ENCODE measurements around the gene TPPP2.

TPPP2 gene

GRCh38 chr14:21063479-21063878 is 33.5 kb downstream of the TPPP2 start:
- TF ChIP-seq SIN3A (IDR thresholded peaks at IDR 0.05; ENCODE audit: borderline replicate concordance, insufficient read depth, low read length) (no peak), POLR2AphosphoS5 (IDR thresholded peaks at IDR 0.05; ENCODE audit: low read depth, low read length) (no peak), FOXP2 (optimal IDR thresholded peaks at IDR 0.05; ENCODE audit: borderline replicate concordance, extremely low read depth, extremely low read length, insufficient read depth) (no peak), REST (IDR thresholded peaks at IDR 0.05; ENCODE audit: insufficient read depth in 1 of 2, low read depth in 2 of 2, low read length in 2 of 2) (no peak), TAF1 (IDR thresholded peaks at IDR 0.05; ENCODE audit: borderline replicate concordance, insufficient read depth, low read length) (no peak)

GRCh38 chr14:21066882-21067502 is 37.0 kb downstream of the TPPP2 start:
- no peak for TF ChIP-seq SIN3A (IDR thresholded peaks at IDR 0.05; ENCODE audit: borderline replicate concordance, insufficient read depth, low read length)
- no peak for TF ChIP-seq TAF1 (IDR thresholded peaks at IDR 0.05; ENCODE audit: borderline replicate concordance, insufficient read depth, low read length)

GRCh38 chr14:21068521-21069387 is 38.7 kb downstream of the TPPP2 start:
- TF ChIP-seq FOXP2 (optimal IDR thresholded peaks at IDR 0.05; ENCODE audit: borderline replicate concordance, extremely low read depth, extremely low read length, insufficient read depth) (no peak), SIN3A (IDR thresholded peaks at IDR 0.05; ENCODE audit: borderline replicate concordance, insufficient read depth, low read length) (no peak), TAF1 (IDR thresholded peaks at IDR 0.05; ENCODE audit: borderline replicate concordance, insufficient read depth, low read length) (no peak), POLR2AphosphoS5 (IDR thresholded peaks at IDR 0.05; ENCODE audit: low read depth, low read length) (no peak), REST (IDR thresholded peaks at IDR 0.05; ENCODE audit: insufficient read depth in 1 of 2, low read depth in 2 of 2, low read length in 2 of 2) (no peak)

GRCh38 chr14:21069388-21070082 is 39.5 kb downstream of the TPPP2 start:
- no peak for TF ChIP-seq SIN3A (IDR thresholded peaks at IDR 0.05; ENCODE audit: borderline replicate concordance, insufficient read depth, low read length)

- TF ChIP-seq REST (IDR thresholded peaks at IDR 0.05; ENCODE audit: insufficient read depth in 1 of 2, low read depth in 2 of 2, low read length in 2 of 2) (no peak), TAF1 (IDR thresholded peaks at IDR 0.05; ENCODE audit: borderline replicate concordance, insufficient read depth, low read length) (no peak), SIN3A (IDR thresholded peaks at IDR 0.05; ENCODE audit: borderline replicate concordance, insufficient read depth, low read length) (no peak), POLR2AphosphoS5 (IDR thresholded peaks at IDR 0.05; ENCODE audit: low read depth, low read length) (no peak)
Measured at GRCh38 chr14:21070083-21070609, 40.1 kb downstream of the TPPP2 start, which contains the start of gene ARHGEF40. TSS of gene ARHGEF40 (plus strand) at chr14:21070304. CDS start at chr14:21070397, 93 bp downstream.
